Stomach (tissue), 4 donors: ENCODE results near the gene SYNGR3.
A peak's percentile ranks its signal among the peaks of the same experiment; 100 is the strongest.

ENCODE experiments used
- CTCF ChIP-seq, 7 experiments: fragments of 450-650 bp in 4 of 7; fragments of 200-600 bp in 3 of 7; sonication (generic) in 3 of 7; IDR thresholded peaks; one replicate each; pipeline ENCODE4 v1.5.1; 2016 to 2019; ENCODE audit warnings: antibody characterized with exemption in 7 of 7, control low read depth in 2 of 7, mild to moderate bottlenecking in 1 of 7
- EP300 ChIP-seq: sonication (generic); formaldehyde crosslinking; IDR thresholded peaks from one replicate; pipeline ENCODE4 v1.6.1; 2017; ENCODE audit warnings: antibody characterized with exemption
- POLR2A ChIP-seq, 4 donors: fragments of 450-650 bp; IDR thresholded peaks; one replicate each; pipeline ENCODE4 v1.6.1; 2016; ENCODE audit warnings: antibody characterized with exemption in 4 of 4, control low read depth in 2 of 4, mild to moderate bottlenecking in 1 of 4, moderate library complexity in 1 of 4
- POLR2AphosphoS5 ChIP-seq, 3 donors: sonication (generic); formaldehyde crosslinking; IDR thresholded peaks; one replicate each; pipeline ENCODE4 v1.6.1; 2016; ENCODE audit warnings: antibody characterized with exemption in 3 of 3

- TF ChIP-seq CTCF (IDR thresholded peaks at IDR 0.05) (peak in 1 of 7 experiments; percentile 2), POLR2A (IDR thresholded peaks at IDR 0.05) (no peak), EP300 (no peak), POLR2AphosphoS5 (IDR thresholded peaks at IDR 0.05) (no peak)
Measured at GRCh38 chr16:2009164-2009711, 19.5 kb downstream of the SYNGR3 start.
